ENCODE data around the gene RAD51B.

Gene RAD51B

GRCh38 chr14:68682166-68683103 is 862.9 kb downstream of the RAD51B start:
- Mint-ChIP-seq H3K4me3 (peak overlapping the region; percentile 18 to 50 (median 49)), H3K27me3 (ENCODE audit: low read depth) (no peaks in the 10 kb centered on the region), H3K36me3 (ENCODE audit: low read depth) (peaks cover 7% of the 10 kb centered on the region), H3K27ac (peak overlapping the region; percentile 97 to 99 (median 99)), H3K9me3 (peaks cover 2% of the 10 kb centered on the region), H3K4me1 (peaks cover 79% of the 10 kb centered on the region)
- TF ChIP-seq CTCF (IDR thresholded peaks at IDR 0.05; ENCODE audit: unreplicated experiment in 3 of 3), result no peak

- H3K4me1 Mint-ChIP-seq, result peaks cover 86% of the 10 kb centered on the region
- H3K4me3 Mint-ChIP-seq, result peak overlapping the region in 2 of 3 experiments; percentile 49 to 50
- H3K36me3 Mint-ChIP-seq (ENCODE audit: low read depth), result peaks cover 7% of the 10 kb centered on the region
- peaks cover 2% of the 10 kb centered on the region for H3K9me3 Mint-ChIP-seq
- no peaks in the 10 kb centered on the region for H3K27me3 Mint-ChIP-seq (ENCODE audit: low read depth)
- no peak for TF ChIP-seq CTCF (IDR thresholded peaks at IDR 0.05; ENCODE audit: unreplicated experiment in 3 of 3)
- H3K27ac Mint-ChIP-seq, result peak overlapping the region; percentile 97 to 99 (median 99)
Observed at GRCh38 chr14:68683326-68683725, 863.7 kb downstream of the RAD51B start.

GRCh38 chr14:68684466-68685418 is 865.2 kb downstream of the RAD51B start:
- Mint-ChIP-seq H3K4me3 (peak overlapping the region in 2 of 3 experiments; percentile 5 to 36), H3K27me3 (ENCODE audit: low read depth) (no peaks in the 10 kb centered on the region), H3K36me3 (ENCODE audit: low read depth) (peaks cover 4% of the 10 kb centered on the region), H3K4me1 (peaks cover 96% of the 10 kb centered on the region), H3K27ac (peak overlapping the region; percentile 97 to 99 (median 99)), H3K9me3 (peaks cover 2% of the 10 kb centered on the region)
- TF ChIP-seq CTCF (IDR thresholded peaks at IDR 0.05; ENCODE audit: unreplicated experiment in 3 of 3), result no peak

GRCh38 chr14:68685419-68686204 is 866.0 kb downstream of the RAD51B start:
- Mint-ChIP-seq H3K27ac (peak overlapping the region; percentile 97 to 99 (median 99)), H3K27me3 (ENCODE audit: low read depth) (no peaks in the 10 kb centered on the region), H3K36me3 (ENCODE audit: low read depth) (peaks cover under 1% of the 10 kb centered on the region), H3K4me3 (peak overlapping the region in 1 of 3 experiments; percentile 16), H3K4me1 (peaks cover 96% of the 10 kb centered on the region), H3K9me3 (peaks cover under 1% of the 10 kb centered on the region)
- no peak for TF ChIP-seq CTCF (IDR thresholded peaks at IDR 0.05; ENCODE audit: unreplicated experiment in 3 of 3)

GRCh38 chr14:68686205-68686465 is 866.6 kb downstream of the RAD51B start:
- TF ChIP-seq CTCF (IDR thresholded peaks at IDR 0.05; ENCODE audit: unreplicated experiment in 3 of 3), result no peak
- Mint-ChIP-seq H3K9me3 (no peaks in the 10 kb centered on the region), H3K36me3 (ENCODE audit: low read depth) (no peaks in the 10 kb centered on the region), H3K4me1 (peaks cover 96% of the 10 kb centered on the region), H3K27ac (peak overlapping the region; percentile 97 to 99 (median 99)), H3K27me3 (ENCODE audit: low read depth) (no peaks in the 10 kb centered on the region), H3K4me3 (no peak overlapping the region)

All from nephron (organoid).